Dermis blood vessel endothelial cell (primary cell): ENCODE results near the gene PLSCR3. TPM values are rescaled to one million over a fixed set of nuclear protein-coding genes. Genes with fewer than 3 reads are reported as not detected.
"Not testable (repeated sequence)": the region's sequence is repeated elsewhere in the genome, so short reads cannot be mapped to it uniquely, and the experiment has no call there.

Experiments
- DNase-seq: peaks from one replicate; pipeline ENCODE4 v3.0.0; 2010
- total RNA-seq: library from RNA; depleted of rRNA; stranded (reverse); fragments of >200 nt; gene quantifications from 2 replicates; pipeline ENCODE4 v1.2.3, GENCODE V29; 2014

Gene PLSCR3
- total RNA-seq, 1 donor from 2014 or later: 21.3 TPM

DNA sequence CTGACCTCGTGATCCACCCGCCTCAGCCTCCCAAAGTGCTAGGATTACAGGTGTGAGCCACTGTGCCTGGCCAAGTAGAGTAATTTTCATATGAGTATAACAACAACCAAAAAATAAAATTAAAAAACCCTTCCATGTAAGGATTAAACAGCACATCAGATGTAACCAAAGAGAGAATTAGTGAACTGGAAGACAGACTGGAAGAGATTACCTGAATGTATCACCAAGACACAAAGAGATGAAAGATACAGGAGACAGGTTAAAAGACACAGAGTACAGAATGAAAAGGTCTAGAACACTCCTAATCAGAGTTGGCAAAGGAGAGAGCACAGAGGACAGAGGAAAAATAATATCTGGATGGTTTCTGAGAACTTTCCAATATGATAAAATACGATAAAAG is 15.2 kb downstream of the PLSCR3 start:
- DNase-seq: no peak

DNA sequence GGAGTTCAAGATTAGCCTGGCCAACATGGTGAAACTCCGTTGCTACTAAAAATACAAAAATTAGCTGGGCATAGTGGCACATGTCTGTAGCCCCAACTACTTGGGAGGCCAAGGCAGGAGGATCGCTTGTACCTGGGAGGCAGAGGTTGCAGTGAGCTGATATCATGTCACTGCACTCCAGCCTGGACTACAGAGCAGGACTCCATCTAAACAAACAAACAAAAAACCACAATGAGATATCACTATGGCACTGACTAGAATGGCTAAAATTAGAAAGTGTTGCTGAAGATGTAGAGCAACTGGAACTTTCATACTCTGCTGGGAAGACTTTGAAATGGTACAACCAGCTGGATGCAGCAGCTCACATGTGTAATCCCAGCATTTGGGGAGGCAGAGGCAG is 20.0 kb downstream of the PLSCR3 start:
- no peak for DNase-seq

DNA sequence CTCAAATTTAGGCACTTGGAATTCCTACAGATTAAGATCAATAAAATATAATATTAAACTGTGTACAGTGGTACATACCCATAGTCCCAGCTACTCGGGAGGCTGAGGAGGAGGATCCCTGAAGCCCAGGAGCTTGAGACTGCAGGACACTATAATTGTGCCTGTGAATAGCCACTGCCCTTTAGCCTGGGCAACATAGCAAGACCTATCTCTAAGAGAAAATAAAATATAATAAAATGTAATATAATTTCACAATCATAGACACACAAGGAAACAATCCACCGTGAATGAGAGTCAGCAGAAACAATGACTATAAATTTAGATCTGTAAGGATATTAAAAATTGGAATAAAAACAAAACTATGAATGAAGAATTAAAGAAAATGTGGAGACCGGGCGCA is 23.5 kb downstream of the PLSCR3 start:
- no peak for DNase-seq

DNA sequence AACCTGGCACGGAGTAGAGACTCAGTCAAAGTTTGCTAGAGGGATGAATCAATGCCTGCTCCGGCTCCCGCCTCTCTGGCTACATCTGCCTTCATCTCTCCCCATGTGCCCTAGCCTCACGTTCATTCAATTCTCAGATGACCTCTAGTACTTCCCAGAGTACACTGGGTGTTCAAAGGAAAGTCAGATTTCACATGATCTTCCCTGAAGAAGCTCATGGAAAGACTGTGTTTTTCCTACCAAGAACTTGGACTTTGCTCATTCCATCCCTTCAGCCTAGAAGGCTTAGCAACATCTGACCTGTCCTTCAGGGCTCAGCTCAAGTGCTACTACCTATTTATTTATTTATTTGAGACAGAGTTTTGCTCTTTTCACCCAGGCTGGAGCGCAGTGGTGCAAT is 24.5 kb downstream of the PLSCR3 start:
- DNase-seq: no peak

DNA sequence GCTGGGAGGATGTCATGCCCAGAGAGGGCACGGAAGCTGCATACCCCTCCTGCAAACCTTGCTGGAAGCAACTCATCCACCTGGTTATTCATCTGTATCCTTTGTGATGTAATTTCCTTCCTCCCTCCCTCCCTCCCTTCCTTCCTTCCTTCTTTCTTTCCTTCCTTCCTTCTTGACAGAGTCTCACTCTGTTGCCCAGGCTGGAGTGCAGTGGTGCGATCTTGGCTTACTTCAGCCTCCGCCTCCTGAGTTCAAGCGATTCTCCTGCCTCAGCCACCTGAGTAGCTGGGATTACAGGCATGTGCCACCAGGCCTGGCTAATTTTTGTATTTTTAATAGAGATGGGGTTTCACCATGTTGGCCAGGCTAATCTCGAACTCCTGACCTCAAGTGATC is 25.7 kb downstream of the PLSCR3 start:
- not testable (repeated sequence) for DNase-seq

DNA sequence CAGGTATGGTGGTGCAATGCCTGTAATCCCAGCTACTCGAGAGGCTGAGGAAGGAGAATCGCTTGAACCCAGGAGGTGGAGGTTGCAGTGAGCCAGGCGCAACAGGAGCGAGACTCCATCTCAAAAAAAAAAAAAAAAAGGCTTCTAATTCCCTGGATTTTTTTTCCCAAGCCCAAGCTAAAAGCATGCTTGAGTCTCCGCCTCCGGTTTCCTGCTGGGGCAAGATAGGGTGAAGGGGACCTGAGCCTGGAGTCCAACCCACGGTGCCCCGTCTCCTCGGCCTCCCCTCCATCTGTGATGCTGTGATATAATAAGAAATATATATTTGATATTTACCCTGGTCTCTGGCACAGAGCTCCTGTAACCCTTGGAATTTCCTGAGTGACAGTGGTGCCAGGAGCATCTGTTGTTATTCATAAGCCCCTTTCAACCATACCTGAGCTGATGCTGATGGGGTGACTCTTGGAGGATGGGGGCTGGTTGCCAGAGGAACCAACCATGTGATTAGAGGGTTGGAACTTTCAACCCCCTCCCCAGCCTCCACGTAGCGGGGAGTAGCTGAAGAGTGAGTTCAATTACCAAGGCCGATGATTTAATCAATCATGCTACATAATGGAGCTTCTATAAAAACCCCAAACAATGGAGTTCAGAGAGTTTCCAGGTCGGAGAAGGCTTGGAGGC is 26.3 kb downstream of the PLSCR3 start:
- DNase-seq: no peak

DNA sequence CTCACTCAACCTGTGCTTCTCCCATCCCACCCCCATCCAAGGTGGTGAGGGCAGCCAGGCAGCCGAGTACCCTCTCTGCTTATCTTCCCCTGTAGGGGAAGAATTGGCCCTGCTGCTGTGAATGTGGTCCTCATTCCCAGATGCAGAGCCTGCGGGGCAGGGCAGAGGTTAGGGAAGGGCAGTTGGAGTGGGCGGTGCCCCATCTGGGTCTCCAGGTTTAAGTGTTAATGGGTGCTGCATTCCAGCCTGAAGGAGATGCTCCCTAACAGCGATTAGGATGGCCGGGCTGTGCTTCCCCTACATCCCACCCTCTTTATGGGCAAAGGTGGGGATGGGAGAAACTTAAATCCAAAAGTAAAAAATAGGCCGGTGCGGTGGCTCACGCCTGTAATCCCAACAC is 27.2 kb downstream of the PLSCR3 start:
- no peak for DNase-seq

DNA sequence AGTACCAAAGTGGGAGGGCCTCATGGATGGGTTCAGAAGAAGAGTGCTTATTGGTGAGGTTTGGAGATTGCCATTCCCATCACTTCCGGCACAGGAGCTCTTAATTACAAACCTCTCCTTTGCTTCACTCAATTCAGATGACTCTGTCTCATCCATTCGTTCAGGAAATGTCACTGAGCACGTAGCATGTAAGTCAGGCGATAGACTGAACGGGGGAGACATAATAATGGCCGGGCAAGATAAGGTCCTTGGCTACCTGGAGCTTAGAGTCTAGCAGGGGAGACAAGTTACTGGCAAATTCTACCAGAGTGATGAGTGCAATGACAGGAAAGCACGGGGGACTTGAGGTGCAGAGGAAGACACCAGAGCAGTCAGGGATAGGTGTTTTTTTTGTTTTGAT is 28.4 kb downstream of the PLSCR3 start:
- not testable (repeated sequence) for DNase-seq

DNA sequence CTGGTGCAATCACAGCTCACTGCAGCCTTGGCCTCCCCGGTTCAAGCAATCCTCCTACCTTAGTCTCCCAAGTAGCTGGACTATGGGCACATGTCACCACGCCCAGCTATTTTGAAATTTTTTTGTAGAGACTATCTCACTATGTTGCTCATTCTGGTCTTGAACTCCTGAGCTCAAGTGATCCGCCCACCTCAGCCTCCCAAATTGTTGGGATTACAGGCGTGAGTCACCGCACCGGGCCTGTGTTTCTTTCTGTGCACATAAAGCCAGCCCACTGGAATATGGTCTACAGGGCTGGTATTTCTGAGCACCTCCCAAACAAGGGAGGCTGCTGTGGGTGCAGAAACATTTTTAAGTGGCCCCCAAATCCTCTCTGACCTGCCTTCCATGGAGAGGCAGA is 31.0 kb downstream of the PLSCR3 start:
- DNase-seq: no peak

DNA sequence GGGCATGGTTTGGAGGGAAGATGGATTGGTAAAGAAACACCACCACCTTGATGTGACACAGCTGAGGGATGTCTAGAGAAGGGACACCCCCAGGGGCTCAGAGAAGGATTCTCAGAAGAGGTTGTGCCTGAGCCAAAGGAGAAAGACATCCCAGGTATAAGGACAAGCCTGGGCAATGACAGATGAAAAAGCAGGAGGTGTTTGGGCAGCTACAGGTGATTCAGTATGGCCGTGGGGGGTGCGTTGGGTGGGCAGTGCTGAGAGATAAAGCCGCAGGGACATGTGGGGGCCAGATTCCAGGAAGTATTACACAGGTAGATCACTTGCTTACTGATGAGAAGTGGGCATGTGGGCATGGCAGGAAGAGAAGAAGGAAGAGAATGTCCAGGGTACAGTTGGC is 32.4 kb downstream of the PLSCR3 start:
- DNase-seq: no peak

DNA sequence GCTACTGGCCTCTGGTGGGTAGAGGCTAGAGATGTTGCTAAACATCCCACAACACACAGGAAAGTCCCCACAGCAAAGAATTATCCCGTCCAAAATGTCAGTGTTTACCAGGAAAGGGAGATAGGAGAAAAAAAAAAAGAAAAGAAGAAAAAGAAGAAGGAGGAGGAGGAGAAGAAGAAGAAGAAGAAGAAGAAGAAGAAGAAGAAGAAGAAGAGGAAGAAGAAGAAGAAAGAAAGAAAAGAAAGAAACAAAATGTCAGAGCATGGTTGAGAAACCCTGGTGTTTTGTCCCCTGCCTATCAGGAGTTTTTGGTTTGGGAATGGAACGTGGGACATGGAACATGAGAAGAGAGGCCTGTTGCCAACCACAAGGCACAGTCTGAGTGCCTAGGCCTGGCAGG is 36.9 kb downstream of the PLSCR3 start:
- no peak for DNase-seq

DNA sequence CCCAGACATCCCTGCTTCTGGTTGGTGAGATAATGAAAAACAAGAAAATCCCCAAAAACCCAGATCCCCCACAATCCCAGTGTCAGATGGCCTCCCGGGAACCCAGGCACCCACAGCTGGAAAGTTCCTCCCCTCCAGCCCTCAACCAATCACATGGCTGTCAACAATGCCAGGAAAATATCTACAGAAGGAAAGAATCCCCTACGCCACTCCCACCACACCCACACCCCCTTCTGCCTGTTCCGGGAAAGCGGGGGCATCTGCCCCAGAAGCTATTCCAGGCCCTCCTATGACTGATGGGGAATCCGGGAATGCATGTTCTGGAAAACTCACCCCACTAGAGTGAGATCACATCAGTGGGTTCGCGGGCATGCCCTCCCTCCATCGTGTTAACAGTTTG is 37.6 kb downstream of the PLSCR3 start:
- no peak for DNase-seq

DNA sequence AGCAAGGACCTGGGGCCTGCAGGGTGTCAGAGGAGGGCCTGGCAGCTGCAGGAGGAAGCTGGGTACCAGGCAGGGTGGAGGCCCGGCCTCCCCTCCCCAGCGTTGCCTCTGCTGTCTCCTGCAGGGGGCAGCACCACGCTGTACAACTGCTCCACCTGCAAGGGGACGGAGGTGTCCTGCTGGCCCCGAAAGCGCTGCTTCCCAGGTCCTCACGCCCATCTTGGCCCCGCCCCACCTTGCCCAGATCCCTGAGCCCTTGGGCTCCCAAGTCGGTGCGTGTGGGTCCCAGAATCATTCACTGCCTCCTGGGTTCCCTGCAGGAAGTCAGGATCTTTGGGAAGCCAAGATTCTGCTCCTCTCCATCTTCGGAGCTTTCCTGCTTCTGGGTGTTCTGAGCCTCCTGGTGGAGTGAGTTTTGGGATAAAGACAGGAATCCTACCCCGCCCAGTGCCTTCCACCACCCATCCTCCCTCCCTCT is 38.2 kb downstream of the PLSCR3 start:
- peak; percentile 86 for DNase-seq

DNA sequence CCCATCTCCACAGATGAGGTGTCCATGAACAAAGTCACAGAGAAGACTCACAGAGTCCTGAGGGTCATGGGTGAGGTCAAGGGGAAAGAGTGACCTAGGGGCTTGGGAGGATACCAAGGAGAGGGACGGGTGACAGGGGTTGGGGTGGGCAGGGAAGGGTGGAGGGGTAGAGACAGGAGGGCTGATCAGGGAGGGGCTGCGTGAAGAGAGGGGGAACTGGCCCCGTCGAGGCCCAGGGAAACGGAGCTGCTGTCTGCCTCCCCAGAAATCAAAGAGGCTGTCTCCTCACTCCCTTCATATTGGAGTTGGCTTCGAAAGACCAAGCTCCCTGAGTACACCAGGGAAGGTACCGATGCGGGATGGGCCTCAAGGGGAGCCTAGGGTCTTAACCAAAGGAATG is 38.8 kb downstream of the PLSCR3 start:
- no peak for DNase-seq

DNA sequence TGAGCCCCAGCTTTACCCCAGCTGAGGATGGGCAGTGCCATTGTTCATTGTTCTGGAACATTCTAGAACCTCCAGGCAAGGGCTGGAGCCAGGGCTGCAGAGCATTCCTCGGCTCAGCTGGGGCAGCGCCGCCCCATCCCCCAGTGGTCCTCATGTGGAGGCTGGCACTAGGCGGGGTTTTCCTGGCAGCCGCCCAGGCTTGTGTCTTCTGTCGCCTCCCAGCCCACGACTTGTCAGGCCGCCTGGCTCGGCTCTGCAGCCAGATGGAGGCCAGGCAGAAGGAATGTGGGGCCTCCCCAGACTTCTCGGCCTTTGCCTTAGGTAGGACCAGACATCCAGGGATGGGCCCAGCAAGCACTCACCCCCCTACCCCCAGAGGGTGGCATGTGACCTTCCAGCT is 39.3 kb downstream of the PLSCR3 start, which contains the start of gene TMEM95:
TSS of gene TMEM95 (plus strand) at position 104 of the 400 bp plus-strand sequence. CDS start at position 153, 49 bp downstream.
- DNase-seq: no peak

DNA sequence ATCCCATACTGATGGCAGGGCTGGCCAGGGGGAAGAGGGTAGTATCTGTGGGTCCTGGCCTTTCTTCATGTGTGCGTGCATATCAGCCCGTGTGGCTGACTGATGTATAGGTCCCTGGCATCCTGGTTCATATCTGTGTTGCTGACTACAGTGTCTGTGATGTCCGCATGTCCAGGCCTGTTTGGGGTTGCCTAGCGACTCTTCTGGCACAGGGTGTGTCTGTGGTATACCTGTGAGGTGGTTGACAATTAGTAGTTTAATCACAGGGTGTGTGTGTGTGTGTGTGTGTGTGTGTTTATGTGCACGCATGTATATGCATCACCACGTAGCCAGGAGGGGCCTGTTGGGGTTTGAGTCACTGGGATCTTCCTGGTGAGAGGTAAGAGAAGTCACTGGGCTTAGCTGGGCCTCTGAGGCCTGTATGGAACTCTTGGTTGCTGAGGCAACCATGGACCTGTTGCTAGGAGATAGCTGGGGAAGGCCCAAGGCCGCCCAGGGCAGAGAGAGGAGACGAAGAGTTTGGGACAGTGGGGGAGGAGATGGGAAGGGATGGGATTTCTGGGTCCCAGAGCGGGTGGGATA is 40.0 kb downstream of the PLSCR3 start:
- no peak for DNase-seq

DNA sequence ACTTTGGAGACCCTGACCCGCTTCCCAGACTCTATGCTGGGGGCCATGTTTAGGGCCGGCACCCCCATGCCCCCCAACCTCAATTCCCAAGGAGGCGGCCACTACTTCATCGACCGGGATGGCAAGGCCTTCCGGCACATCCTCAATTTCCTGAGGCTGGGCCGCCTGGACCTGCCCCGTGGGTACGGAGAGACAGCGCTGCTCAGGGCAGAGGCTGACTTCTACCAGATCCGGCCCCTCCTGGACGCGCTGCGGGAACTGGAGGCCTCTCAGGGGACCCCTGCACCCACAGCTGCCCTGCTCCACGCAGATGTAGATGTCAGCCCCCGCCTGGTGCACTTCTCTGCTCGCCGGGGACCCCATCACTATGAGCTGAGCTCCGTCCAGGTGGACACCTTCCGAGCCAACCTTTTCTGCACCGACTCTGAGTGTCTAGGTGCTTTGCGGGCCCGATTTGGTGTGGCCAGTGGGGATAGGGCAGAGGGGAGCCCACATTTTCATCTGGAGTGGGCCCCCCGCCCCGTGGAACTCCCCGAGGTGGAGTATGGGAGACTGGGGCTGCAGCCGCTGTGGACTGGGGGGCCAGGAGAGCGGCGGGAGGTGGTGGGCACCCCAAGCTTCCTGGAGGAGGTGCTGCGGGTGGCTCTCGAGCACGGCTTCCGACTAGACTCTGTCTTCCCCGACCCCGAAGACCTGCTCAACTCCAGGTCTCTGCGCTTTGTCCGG is 41.3 kb downstream of the PLSCR3 start:
- no peak for DNase-seq

DNA sequence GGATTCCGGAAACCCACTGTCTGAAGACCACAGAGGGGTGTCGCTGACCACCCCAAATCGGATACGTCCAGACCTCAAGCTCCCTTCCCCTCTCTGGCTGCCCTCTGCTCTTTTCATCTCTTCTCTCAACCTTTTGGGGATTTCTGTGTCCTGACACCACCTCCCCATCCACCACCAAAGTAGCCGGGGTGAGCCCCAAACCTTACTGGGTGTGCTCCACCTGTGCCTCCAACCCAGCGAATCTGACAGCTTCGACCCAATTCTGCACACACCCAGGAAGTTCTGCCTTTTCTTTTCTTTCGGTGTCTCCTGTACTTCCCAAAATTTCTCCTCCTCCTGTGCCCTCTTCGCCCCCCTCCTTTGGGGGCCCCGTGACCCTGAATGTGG is 41.8 kb downstream of the PLSCR3 start:
- DNase-seq: no peak

DNA sequence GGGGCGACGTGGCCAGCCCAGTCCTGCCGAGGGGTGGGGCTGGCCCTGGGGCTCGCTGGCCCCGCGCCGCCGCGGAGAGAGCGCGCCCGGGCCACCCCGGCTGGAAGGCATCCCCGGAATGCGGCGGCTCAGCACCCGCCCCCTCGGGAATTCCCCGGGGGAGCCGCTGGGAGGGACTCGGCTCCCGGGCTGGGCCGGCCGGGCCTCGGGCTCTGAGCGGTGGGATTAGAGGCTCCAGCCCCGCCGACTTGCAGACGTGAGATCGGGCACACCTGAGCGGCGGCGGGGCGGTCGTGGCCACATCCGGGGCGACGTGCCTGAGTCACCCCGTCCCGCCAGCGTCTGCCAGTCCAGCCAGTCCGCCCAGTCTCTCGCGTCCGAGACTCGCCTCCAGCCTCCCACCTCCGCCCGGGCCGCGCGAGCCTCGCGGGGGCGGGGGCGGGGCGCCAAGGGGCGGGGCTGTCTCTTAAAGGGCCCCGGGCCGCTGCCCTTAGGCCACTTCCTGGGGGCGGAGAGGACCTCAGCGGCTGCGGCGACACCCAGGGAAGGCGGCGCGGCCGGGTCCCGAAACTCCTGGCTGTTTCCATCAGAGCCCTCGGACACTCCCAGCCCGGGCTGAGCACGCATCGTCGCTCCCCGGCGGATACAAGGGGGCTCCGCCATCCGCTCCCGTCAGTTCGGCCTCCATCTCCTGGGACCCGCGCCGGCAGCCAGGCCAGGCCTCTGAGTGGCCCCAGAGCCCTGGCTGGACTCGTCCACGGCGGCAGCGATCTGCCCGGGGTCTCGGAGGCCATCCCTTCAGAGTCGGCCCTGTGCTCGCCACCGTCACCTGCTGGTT is 42.4 kb downstream of the PLSCR3 start, which contains the start of gene KCTD11:
TSS of gene KCTD11 (plus strand) at position 498 of the 838 bp plus-strand sequence.
- DNase-seq: peak; percentile 70

DNA sequence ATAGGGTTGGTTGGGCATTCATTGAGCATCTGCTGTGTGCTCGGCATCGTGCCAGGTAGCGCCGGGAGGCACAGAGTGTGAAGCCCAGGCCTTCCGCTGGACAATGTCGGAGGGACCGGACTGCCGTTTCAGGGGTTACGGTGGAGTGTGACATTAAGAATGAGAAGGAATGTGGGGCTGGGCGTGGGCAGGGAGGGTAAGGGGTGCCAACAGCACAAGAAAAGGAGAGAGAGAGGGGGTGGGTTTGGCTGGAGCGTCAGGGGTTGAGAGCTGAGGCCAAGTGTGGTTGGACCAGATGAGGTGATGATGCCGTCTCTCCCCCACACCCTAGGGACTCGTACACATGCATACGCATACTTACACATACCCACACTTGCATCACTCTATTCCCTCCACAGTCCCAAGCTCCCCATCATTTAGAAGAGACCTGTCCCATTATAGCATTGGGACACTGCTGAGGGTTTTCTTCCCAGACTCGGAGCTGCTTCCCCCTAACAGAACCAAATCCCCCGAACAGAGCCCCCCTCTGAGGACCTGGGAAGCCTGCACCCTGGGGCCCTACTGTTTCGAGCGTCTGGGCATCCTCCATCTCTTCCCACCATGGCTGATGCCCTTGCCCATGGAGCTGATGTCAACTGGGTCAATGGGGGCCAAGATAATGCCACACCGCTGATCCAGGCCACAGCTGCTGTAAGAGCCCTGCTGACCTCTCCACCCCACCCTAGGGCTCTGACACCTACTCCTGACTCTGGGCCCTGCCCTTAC is 45.7 kb downstream of the PLSCR3 start:
- no peak for DNase-seq

DNA sequence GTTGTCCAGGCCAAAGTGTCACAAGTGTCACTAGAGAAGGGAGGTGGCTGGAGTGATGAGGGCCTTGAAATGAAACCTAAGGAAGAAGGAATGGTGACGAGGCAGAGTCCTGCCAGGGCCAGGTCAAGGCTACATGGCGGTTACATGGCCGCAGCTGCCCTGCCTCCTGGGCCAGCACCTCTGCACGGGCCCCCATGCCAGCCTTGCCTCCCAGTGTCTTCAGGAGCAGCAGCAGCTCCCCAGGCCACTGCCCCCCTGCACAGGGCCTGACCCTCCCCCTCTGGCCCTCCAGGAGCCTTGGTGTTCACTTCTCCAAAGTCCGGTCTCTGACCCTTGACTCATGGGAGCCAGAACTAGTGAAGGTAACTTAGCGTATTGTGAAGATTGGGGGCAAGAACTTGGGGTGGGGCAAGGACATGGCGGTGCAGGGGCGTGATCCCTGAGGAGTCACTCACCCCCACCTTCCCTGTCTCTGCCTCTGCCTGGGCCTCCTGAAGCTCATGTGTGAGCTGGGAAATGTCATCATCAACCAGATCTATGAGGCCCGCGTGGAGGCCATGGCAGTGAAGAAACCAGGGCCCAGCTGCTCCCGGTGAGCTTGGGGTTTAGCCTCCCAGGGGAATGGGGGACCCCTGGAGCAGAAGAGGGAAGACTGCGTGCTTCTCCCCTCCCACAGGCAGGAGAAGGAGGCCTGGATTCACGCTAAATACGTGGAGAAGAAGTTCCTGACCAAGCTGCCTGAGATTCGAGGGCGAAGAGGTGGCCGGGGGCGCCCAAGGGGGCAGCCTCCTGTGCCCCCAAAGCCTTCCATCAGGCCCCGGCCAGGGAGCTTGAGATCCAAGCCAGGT is 46.5 kb downstream of the PLSCR3 start:
- DNase-seq: no peak
